HepG2 (cell line): ENCODE measurements around the gene USP36. TPM values are rescaled to one million over a fixed set of nuclear protein-coding genes. Genes with fewer than 3 reads are reported as not detected.
A peak's percentile ranks its signal among the peaks of the same experiment; 100 is the strongest.

Experiments
- ATAC-seq: fragments of 200-7000 bp; cut with Tn5 transposase; 3 replicates; pipeline ENCODE4 v1.9.1; 2020; ENCODE audit warnings: mild to moderate bottlenecking, moderate library complexity
- BruUV-seq: library from RNA; stranded (reverse); fragments of 400-500 nt; replicated peaks from 2 replicates; lab custom pipeline; 2021; lab: Mats Ljungman, UMichigan
- CTCF ChIA-PET: fragments of 300-600 bp; formaldehyde crosslinking; extraction: SDS; loops from one replicate; lab custom pipeline; 2021; ENCODE audit warnings: low total read pairs, inconsistent platforms, low intra/inter-chr PET ratio; lab: Yijun Ruan, JAX
- POLR2A ChIA-PET: fragments of 350-600 bp; sonication (Branson Sonifier 250); formaldehyde crosslinking; loops from one replicate; lab custom pipeline; 2020; ENCODE audit warnings: antibody characterized with exemption, inconsistent platforms; lab: Yijun Ruan, JAX
- DNase-seq: peaks from one replicate; pipeline ENCODE4 v3.0.0-alpha.2; 2015; ENCODE audit warnings: low spot score
- FAIRE-seq: peaks from 3 replicates; lab custom pipeline; 2011; peaks lifted over from hg19 to GRCh38; lab: Jason Lieb, UNC
- H2AFZ ChIP-seq: one replicate; pipeline ENCODE4 v1.6.1; 2011; ENCODE audit warnings: low read length, inconsistent platforms
- H3K27ac ChIP-seq: fragments of 300-600 bp; 3 replicates; pipeline ENCODE4 v1.8.0; 2011; ENCODE audit warnings: mixed run types, mild to moderate bottlenecking, mixed read lengths, low read length, inconsistent platforms; ENCODE audit not compliant: insufficient read depth; ENCODE audit errors: extremely low read length
- H3K27me3 ChIP-seq, 2 experiments: fragments of 200-600 bp in 1 of 2; 2 replicates in 1 of 2; 3 replicates in 1 of 2; pipeline versions ENCODE4 v1.6.0 to v1.8.0; 2011; ENCODE audit warnings: low read length in 2 of 2, mild to moderate bottlenecking in 2 of 2, moderate library complexity in 2 of 2, inconsistent platforms in 1 of 2; ENCODE audit not compliant: insufficient read depth in 2 of 2, control insufficient read depth in 1 of 2
- H3K36me3 ChIP-seq, 2 experiments: fragments of 200-600 bp in 1 of 2; replicated peaks in 1 of 2; 2 replicates in 1 of 2; 3 replicates in 1 of 2; pipeline versions ENCODE4 v1.5.1 to v1.8.0; 2011; ENCODE audit warnings: low read length in 2 of 2, inconsistent platforms in 1 of 2; ENCODE audit not compliant: insufficient read depth in 2 of 2, control insufficient read depth in 1 of 2
- H3K4me1 ChIP-seq: 2 replicates; pipeline ENCODE4 v1.5.1; 2012; ENCODE audit warnings: low read length, inconsistent platforms; ENCODE audit not compliant: insufficient read depth
- H3K4me2 ChIP-seq: 2 replicates; pipeline ENCODE4 v1.6.0; 2011; ENCODE audit warnings: low read depth, low read length, inconsistent platforms
- H3K4me3 ChIP-seq, 3 experiments: fragments of 200-600 bp in 1 of 3; sonication (generic), shearing (Covaris generic) in 1 of 3; replicated peaks in 1 of 3; 2 replicates each; pipeline ENCODE4 v1.5.1; 2011 to 2016; ENCODE audit warnings: low read length in 3 of 3, inconsistent platforms in 2 of 3, low read depth in 2 of 3, mild to moderate bottlenecking in 2 of 3, control low read depth in 1 of 3, mixed read lengths in 1 of 3; ENCODE audit not compliant: insufficient read depth in 1 of 3
- H3K79me2 ChIP-seq: one replicate; pipeline ENCODE4 v1.6.1; 2011; ENCODE audit warnings: low read length, inconsistent platforms; ENCODE audit not compliant: insufficient read depth
- H3K9ac ChIP-seq: 2 replicates; pipeline ENCODE4 v1.6.0; 2011; ENCODE audit warnings: mild to moderate bottlenecking, low read depth, low read length, inconsistent platforms; ENCODE audit not compliant: insufficient read depth
- H3K9me3 ChIP-seq: 2 replicates; pipeline ENCODE4 v1.5.1; 2012; ENCODE audit warnings: mild to moderate bottlenecking, low read length
- H4K20me1 ChIP-seq: 2 replicates; pipeline ENCODE4 v1.6.0; 2011; ENCODE audit warnings: inconsistent platforms, mild to moderate bottlenecking, low read length, moderate library complexity; ENCODE audit not compliant: insufficient read depth
- CBX2 ChIP-seq, 2 experiments: fragments of 200-600 bp in 1 of 2; sonication (generic); formaldehyde crosslinking in 1 of 2; IDR thresholded peaks; 2 replicates each; pipeline versions ENCODE4 v1.7.0 to v1.8.1; 2018 to 2022; ENCODE audit warnings: low read depth in 2 of 2, low read length in 1 of 2, mild to moderate bottlenecking in 1 of 2, missing genetic modification reagents in 1 of 2
- FOXP1 ChIP-seq, 2 experiments: fragments of 450-650 bp in 1 of 2; IDR thresholded peaks; 2 replicates each; pipeline ENCODE4 v1.6.1; 2017 to 2018; ENCODE audit warnings: antibody characterized with exemption in 1 of 2
- HMGXB4 ChIP-seq, 2 experiments: sonication (generic) in 1 of 2; formaldehyde crosslinking in 1 of 2; IDR thresholded peaks; 2 replicates each; pipeline versions ENCODE4 v1.4.0 to v1.6.1; 2018 to 2020; ENCODE audit warnings: missing genetic modification reagents in 2 of 2, borderline replicate concordance in 1 of 2, low read depth in 1 of 2, mild to moderate bottlenecking in 1 of 2, missing biosample characterization in 1 of 2
- HOXA9 ChIP-seq: sonication (generic); formaldehyde crosslinking; IDR thresholded peaks from 2 replicates; pipeline ENCODE4 v1.8.1; 2022; ENCODE audit warnings: missing genetic modification reagents, mild to moderate bottlenecking, moderate library complexity, borderline replicate concordance
- ISL2 ChIP-seq: sonication (generic); formaldehyde crosslinking; IDR thresholded peaks from 2 replicates; pipeline ENCODE4 v1.5.0; 2020; ENCODE audit warnings: missing genetic modification reagents
- MTF1 ChIP-seq: sonication (generic); formaldehyde crosslinking; IDR thresholded peaks from 2 replicates; pipeline ENCODE4 v1.5.0; 2020; ENCODE audit warnings: missing genetic modification reagents
- MYC ChIP-seq: sonication (generic); formaldehyde crosslinking; IDR thresholded peaks from 2 replicates; pipeline ENCODE4 v1.9.0; 2021; ENCODE audit warnings: missing genetic modification reagents, borderline replicate concordance
- NR2F6 ChIP-seq, 2 experiments: IDR thresholded peaks; 2 replicates each; pipeline ENCODE4 v1.6.1; 2016; ENCODE audit warnings: antibody characterized with exemption in 1 of 2, mild to moderate bottlenecking in 1 of 2
- ZBTB7B ChIP-seq: sonication (generic); formaldehyde crosslinking; IDR thresholded peaks from 2 replicates; pipeline ENCODE4 v1.4.0; 2020; ENCODE audit warnings: missing genetic modification reagents
- ZKSCAN1 ChIP-seq: fragments of 150-350 bp; IDR thresholded peaks from 2 replicates; pipeline ENCODE4 v1.6.1; 2014; ENCODE audit warnings: low read length
- ZNF3 ChIP-seq: IDR thresholded peaks from 2 replicates; pipeline ENCODE4 v1.7.0; 2017; ENCODE audit warnings: inconsistent platforms
- ZNF672 ChIP-seq: sonication (generic); formaldehyde crosslinking; IDR thresholded peaks from 2 replicates; pipeline ENCODE4 v1.8.1; 2022; ENCODE audit warnings: missing genetic modification reagents
- ZZZ3 ChIP-seq: sonication (generic); formaldehyde crosslinking; IDR thresholded peaks from 2 replicates; pipeline ENCODE4 v1.4.0; 2020; ENCODE audit warnings: missing genetic modification reagents, mild to moderate bottlenecking, borderline replicate concordance
- WGBS: methylation state at CpG from one replicate; pipeline ENCODE4 v1.1.6; 2017; ENCODE audit warnings: low lambda C conversion rate; 5-methylcytosine and 5-hydroxymethylcytosine counted together
- in situ Hi-C: cut with HindIII; loops from 2 replicates; pipeline ENCODE4 v1.10.0; 2017; ENCODE audit warnings: low pct_unique_long_range_greater_than_20kb; ENCODE audit not compliant: extremely low pct_ligation_motif_present
- intact Hi-C: fragments of 100-400 bp; cut with micrococcal nuclease; formaldehyde crosslinking; loops from one replicate; pipeline ENCODE4 v1.10.0; 2022; ENCODE audit not compliant: unreplicated experiment
- polyA plus RNA-seq, 8 experiments: library from polyadenylated mRNA; depleted of rRNA in 3 of 8; stranded (reverse) in 7 of 8; unstranded in 1 of 8; fragments of >200 nt; fragmentation: Illumina TruSeq in 4 of 8; extraction: Trizol in 4 of 8; gene quantifications; 2 replicates each; pipeline versions ENCODE4 v1.2.1 to v1.2.3, GENCODE V29; 2011 to 2016; ENCODE audit warnings: low read depth in 4 of 8, missing spikeins in 1 of 8, mixed read lengths in 1 of 8; ENCODE audit not compliant: insufficient read depth in 1 of 8
- total RNA-seq, 5 experiments: library from RNA; depleted of rRNA; stranded (reverse); fragments of >200 nt; fragmentation: Illumina TruSeq; extraction: Trizol; gene quantifications; 2 replicates each; pipeline ENCODE4 v1.2.3, GENCODE V29; 2016; ENCODE audit warnings: low read depth in 1 of 5
- TF ChIP-seq, protein P1 (sequence below): sonication (generic); formaldehyde crosslinking; IDR thresholded peaks from 2 replicates; pipeline ENCODE4 v1.5.1; 2020; ENCODE audit warnings: missing genetic modification reagents, mild to moderate bottlenecking, borderline replicate concordance
- TF ChIP-seq, protein P2 (sequence below): sonication (generic); formaldehyde crosslinking; IDR thresholded peaks from 2 replicates; pipeline ENCODE4 v1.5.0; 2020; ENCODE audit warnings: mild to moderate bottlenecking, missing genetic modification reagents

USP36 gene
- total and polyA plus RNA-seq, 2 of the 13 experiments (the other 11 are each of a cell fraction or from before 2014, with no cell fraction given) = 29.6 to 45.9 TPM

GRCh38 chr17:78884148-78884825 is 43.7 kb upstream of the USP36 start (continued):
- no peak for TF ChIP-seq MTF1 (CRISPR knock-in tag)
- no peak for TF ChIP-seq CBX2 (IDR thresholded peaks at IDR 0.05; ENCODE audit: low read depth, low read length)
- TF ChIP-seq CBX2 (CRISPR knock-in tag; IDR thresholded peaks at IDR 0.05; ENCODE audit: low read depth) = no peak
- no peak for TF ChIP-seq ZBTB7B (CRISPR knock-in tag)
- no peak for TF ChIP-seq ZNF3 (CRISPR knock-in tag)
- TF ChIP-seq HOXA9 = no peak
- TF ChIP-seq, all 625 proteins: peak for 15

DNA sequence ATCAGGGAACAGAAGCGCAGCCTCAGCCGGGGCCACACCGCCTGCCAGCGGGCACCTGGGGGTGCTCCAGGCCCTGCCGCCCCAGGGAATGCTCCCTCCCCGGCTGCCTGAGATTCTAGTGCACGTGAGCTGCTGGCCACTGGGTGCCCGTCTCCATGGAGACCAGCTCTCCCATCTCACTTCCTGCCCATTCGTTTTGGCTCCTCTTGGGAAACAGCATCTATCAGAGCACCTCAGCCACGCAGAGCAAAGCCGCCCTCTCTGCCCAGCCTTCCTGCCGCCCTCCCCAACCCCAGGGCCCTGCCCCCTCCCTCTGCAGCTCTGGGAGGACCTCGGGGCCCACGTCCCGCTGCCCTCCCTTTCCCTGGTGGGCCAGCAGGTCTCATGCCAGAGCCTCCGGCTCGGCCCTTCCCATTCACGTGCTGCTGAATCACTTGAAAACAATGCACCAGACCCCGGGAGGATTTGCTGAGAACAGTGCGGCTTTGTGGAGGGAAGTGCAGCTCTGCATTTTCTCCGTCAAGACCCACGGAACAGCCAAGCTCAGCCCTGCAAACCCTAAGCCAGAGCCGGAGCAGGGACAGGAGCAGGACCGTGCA is 43.0 kb upstream of the USP36 start:
- no peaks in the 10 kb centered on the region for H3K79me2 ChIP-seq
- peak overlapping the region; percentile 58 for H3K9ac ChIP-seq
- WGBS = 5% methylated on average over 20 of the region's 24 CpGs
- CTCF ChIA-PET = interaction anchor here (1.3 kb wide), 1 partner anchor 87 kb away, joined by 7 read pairs; no protein-coding TSS in a partner anchor
- in situ Hi-C loops = loop anchor here (5.0 kb wide), 1 partner anchor 89 kb away; no protein-coding TSS in a partner anchor
- peaks cover 29% of the 10 kb centered on the region for H3K4me1 ChIP-seq
- no TSS peak for BruUV-seq
- no peak overlapping the region for H2AFZ ChIP-seq
- no peaks in the 10 kb centered on the region for H4K20me1 ChIP-seq
- ATAC-seq = peak; percentile 46
- H3K9me3 ChIP-seq = no peaks in the 10 kb centered on the region
- POLR2A ChIA-PET = interaction anchor here (0.7 to 3.1 kb wide), 11 partner anchors 10 to 191 kb away, joined by 3 to 18 read pairs (median 4); partner anchors contain the start of genes ENGASE and LGALS3BP
- no peaks in the 10 kb centered on the region for H3K27me3 ChIP-seq
- H3K27ac ChIP-seq = peak overlapping the region; percentile 66
- DNase-seq = peak; percentile 89
- peak overlapping the region; percentile 17 to 60 (median 38); a peak in 5 of 6 replicates for H3K4me3 ChIP-seq
- intact Hi-C loops = loop anchor here (1.0 kb wide), 2 partner anchors 18 to 38 kb away; no protein-coding TSS in a partner anchor
- peak overlapping the region; percentile 78 for H3K4me2 ChIP-seq
- no peaks in the 10 kb centered on the region for H3K36me3 ChIP-seq
- FAIRE-seq = no peak
- TF ChIP-seq ZNF672 (no peak), ZZZ3 (no peak), ISL2 (CRISPR knock-in tag) (peak; percentile 32; the same call in 1 of the 2 replicates), ZKSCAN1 (no peak), FOXP1 (IDR thresholded peaks at IDR 0.05) (no peak), FOXP1 (CRISPR knock-in tag; IDR thresholded peaks at IDR 0.05) (0 out of 2 replicates have a peak, but pooled peaks have one; percentile 13), MYC (CRISPR knock-in tag) (peak; percentile 8; the same call in 1 of the 2 replicates), NR2F6 (IDR thresholded peaks at IDR 0.05) (no peak), NR2F6 (CRISPR knock-in tag; IDR thresholded peaks at IDR 0.05) (no peak), HMGXB4 (CRISPR knock-in tag; IDR thresholded peaks at IDR 0.05; ENCODE audit: borderline replicate concordance in 1 of 2, low read depth in 1 of 2) (peak in 1 of 2 experiments; percentile 50; a peak in 2 of 4 replicates)
- TF ChIP-seq, protein P1, sequence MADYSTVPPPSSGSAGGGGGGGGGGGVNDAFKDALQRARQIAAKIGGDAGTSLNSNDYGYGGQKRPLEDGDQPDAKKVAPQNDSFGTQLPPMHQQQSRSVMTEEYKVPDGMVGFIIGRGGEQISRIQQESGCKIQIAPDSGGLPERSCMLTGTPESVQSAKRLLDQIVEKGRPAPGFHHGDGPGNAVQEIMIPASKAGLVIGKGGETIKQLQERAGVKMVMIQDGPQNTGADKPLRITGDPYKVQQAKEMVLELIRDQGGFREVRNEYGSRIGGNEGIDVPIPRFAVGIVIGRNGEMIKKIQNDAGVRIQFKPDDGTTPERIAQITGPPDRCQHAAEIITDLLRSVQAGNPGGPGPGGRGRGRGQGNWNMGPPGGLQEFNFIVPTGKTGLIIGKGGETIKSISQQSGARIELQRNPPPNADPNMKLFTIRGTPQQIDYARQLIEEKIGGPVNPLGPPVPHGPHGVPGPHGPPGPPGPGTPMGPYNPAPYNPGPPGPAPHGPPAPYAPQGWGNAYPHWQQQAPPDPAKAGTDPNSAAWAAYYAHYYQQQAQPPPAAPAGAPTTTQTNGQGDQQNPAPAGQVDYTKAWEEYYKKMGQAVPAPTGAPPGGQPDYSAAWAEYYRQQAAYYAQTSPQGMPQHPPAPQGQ (CRISPR knock-in tag) = 0 out of 2 replicates have a peak, but pooled peaks have one; percentile 59
- TF ChIP-seq, protein P2, sequence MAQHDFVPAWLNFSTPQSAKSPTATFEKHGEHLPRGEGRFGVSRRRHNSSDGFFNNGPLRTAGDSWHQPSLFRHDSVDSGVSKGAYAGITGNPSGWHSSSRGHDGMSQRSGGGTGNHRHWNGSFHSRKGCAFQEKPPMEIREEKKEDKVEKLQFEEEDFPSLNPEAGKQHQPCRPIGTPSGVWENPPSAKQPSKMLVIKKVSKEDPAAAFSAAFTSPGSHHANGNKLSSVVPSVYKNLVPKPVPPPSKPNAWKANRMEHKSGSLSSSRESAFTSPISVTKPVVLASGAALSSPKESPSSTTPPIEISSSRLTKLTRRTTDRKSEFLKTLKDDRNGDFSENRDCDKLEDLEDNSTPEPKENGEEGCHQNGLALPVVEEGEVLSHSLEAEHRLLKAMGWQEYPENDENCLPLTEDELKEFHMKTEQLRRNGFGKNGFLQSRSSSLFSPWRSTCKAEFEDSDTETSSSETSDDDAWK = no peak
